ENCODE measurements around the gene EPB41L4A.
"Not testable (repeated sequence)": the region's sequence is repeated elsewhere in the genome, so short reads cannot be mapped to it uniquely, and the experiment has no call there.

The EPB41L4A gene

GRCh38 chr5:112257976-112258375, 161.1 kb downstream of the EPB41L4A start:
- no peak for DNase-seq (ENCODE audit: low read depth in 2 of 2)

- no peak for DNase-seq (ENCODE audit: low read depth in 2 of 2)
These were observed 162.1 kb downstream of the EPB41L4A start for GRCh38 chr5:112257005-112257404.

GRCh38 chr5:112254303-112254702, 164.8 kb downstream of the EPB41L4A start:
- DNase-seq (ENCODE audit: low read depth in 2 of 2) = no peak

- no peak for DNase-seq (ENCODE audit: low read depth in 2 of 2)
These were observed 165.4 kb downstream of the EPB41L4A start for GRCh38 chr5:112253478-112254250.

GRCh38 chr5:112250551-112250950, 168.5 kb downstream of the EPB41L4A start:
- DNase-seq (ENCODE audit: low read depth in 2 of 2) = no peak

GRCh38 chr5:112248623-112249022, 170.5 kb downstream of the EPB41L4A start:
- DNase-seq (ENCODE audit: low read depth in 2 of 2) = no peak

GRCh38 chr5:112247960-112248359, 171.1 kb downstream of the EPB41L4A start:
- no peak for DNase-seq (ENCODE audit: low read depth in 2 of 2)

GRCh38 chr5:112245656-112246055, 173.4 kb downstream of the EPB41L4A start:
- no peak for DNase-seq (ENCODE audit: low read depth in 2 of 2)

GRCh38 chr5:112239996-112240395, 179.1 kb downstream of the EPB41L4A start:
- no peak for DNase-seq (ENCODE audit: low read depth in 2 of 2)

GRCh38 chr5:112238473-112238872, 180.6 kb downstream of the EPB41L4A start:
- DNase-seq (ENCODE audit: low read depth in 2 of 2) = no peak

GRCh38 chr5:112237456-112237855, 181.6 kb downstream of the EPB41L4A start:
- no peak for DNase-seq (ENCODE audit: low read depth in 2 of 2)

GRCh38 chr5:112234000-112234399, 185.1 kb downstream of the EPB41L4A start:
- no peak for DNase-seq (ENCODE audit: low read depth in 2 of 2)

- DNase-seq (ENCODE audit: low read depth in 2 of 2) = no peak
These were observed 186.4 kb downstream of the EPB41L4A start for GRCh38 chr5:112232667-112233066.

- DNase-seq (ENCODE audit: low read depth in 2 of 2) = no peak
These were observed 188.5 kb downstream of the EPB41L4A start for GRCh38 chr5:112230606-112231005.

- DNase-seq (ENCODE audit: low read depth in 2 of 2) = no peak
These were observed 190.4 kb downstream of the EPB41L4A start for GRCh38 chr5:112228667-112229066.

- no peak for DNase-seq (ENCODE audit: low read depth in 2 of 2)
These were observed 191.0 kb downstream of the EPB41L4A start for GRCh38 chr5:112227911-112228631.

GRCh38 chr5:112226215-112226614, 192.9 kb downstream of the EPB41L4A start:
- no peak for DNase-seq (ENCODE audit: low read depth in 2 of 2)

- DNase-seq (ENCODE audit: low read depth in 2 of 2) = not testable (repeated sequence)
These were observed 196.1 kb downstream of the EPB41L4A start for GRCh38 chr5:112222997-112223396.

GRCh38 chr5:112221128-112221527, 197.9 kb downstream of the EPB41L4A start:
- DNase-seq (ENCODE audit: low read depth in 2 of 2) = no peak

- no peak for DNase-seq (ENCODE audit: low read depth in 2 of 2)
These were observed 200.1 kb downstream of the EPB41L4A start for GRCh38 chr5:112219000-112219399.

- no peak for DNase-seq (ENCODE audit: low read depth in 2 of 2)
These were observed 201.1 kb downstream of the EPB41L4A start for GRCh38 chr5:112217843-112218579.

GRCh38 chr5:112216140-112216539, 202.9 kb downstream of the EPB41L4A start:
- DNase-seq (ENCODE audit: low read depth in 2 of 2) = no peak
